Stomach (tissue), 4 donors: ENCODE data around the gene B4GALT5.
"Not testable (repeated sequence)": the region's sequence is repeated elsewhere in the genome, so short reads cannot be mapped to it uniquely, and the experiment has no call there.

Source experiments
- EP300 ChIP-seq: sonication (generic); formaldehyde crosslinking; IDR thresholded peaks from one replicate; pipeline ENCODE4 v1.6.1; 2017; ENCODE audit warnings: antibody characterized with exemption
- POLR2A ChIP-seq, 4 donors: fragments of 450-650 bp; IDR thresholded peaks; one replicate each; pipeline ENCODE4 v1.6.1; 2016; ENCODE audit warnings: antibody characterized with exemption in 4 of 4, control low read depth in 2 of 4, mild to moderate bottlenecking in 1 of 4, moderate library complexity in 1 of 4
- POLR2AphosphoS5 ChIP-seq, 3 donors: sonication (generic); formaldehyde crosslinking; IDR thresholded peaks; one replicate each; pipeline ENCODE4 v1.6.1; 2016; ENCODE audit warnings: antibody characterized with exemption in 3 of 3
- TF ChIP-seq, protein P1 (sequence below), 7 experiments: fragments of 450-650 bp in 4 of 7; fragments of 200-600 bp in 3 of 7; sonication (generic) in 3 of 7; IDR thresholded peaks; one replicate each; pipeline ENCODE4 v1.5.1; 2016 to 2019; ENCODE audit warnings: antibody characterized with exemption in 7 of 7, control low read depth in 2 of 7, mild to moderate bottlenecking in 1 of 7

DNA sequence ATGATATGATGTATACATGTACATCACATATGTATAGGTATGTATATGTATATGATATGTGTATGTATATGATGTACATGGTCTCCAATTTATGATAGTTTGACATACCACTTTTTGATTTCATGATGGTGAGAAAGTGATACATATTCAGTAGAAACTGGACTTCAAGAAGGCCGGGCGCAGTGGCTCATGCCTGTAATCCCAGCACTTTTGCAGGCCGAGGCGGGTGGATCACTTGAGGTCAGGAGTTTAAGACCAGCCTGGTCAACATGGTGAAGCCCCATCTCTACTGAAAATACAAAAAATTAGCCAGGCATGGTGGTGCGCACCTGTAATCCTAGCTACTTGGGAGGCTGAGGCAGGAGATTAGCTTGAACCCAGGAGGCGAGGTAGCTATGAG lies 10.1 kb upstream of the B4GALT5 start:
- TF ChIP-seq, protein P1, sequence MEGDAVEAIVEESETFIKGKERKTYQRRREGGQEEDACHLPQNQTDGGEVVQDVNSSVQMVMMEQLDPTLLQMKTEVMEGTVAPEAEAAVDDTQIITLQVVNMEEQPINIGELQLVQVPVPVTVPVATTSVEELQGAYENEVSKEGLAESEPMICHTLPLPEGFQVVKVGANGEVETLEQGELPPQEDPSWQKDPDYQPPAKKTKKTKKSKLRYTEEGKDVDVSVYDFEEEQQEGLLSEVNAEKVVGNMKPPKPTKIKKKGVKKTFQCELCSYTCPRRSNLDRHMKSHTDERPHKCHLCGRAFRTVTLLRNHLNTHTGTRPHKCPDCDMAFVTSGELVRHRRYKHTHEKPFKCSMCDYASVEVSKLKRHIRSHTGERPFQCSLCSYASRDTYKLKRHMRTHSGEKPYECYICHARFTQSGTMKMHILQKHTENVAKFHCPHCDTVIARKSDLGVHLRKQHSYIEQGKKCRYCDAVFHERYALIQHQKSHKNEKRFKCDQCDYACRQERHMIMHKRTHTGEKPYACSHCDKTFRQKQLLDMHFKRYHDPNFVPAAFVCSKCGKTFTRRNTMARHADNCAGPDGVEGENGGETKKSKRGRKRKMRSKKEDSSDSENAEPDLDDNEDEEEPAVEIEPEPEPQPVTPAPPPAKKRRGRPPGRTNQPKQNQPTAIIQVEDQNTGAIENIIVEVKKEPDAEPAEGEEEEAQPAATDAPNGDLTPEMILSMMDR (IDR thresholded peaks at IDR 0.05), result not testable (repeated sequence)
- TF ChIP-seq POLR2AphosphoS5 (IDR thresholded peaks at IDR 0.05); POLR2A (IDR thresholded peaks at IDR 0.05); EP300: not testable (repeated sequence)
